Measurements from ENCODE around the gene ZNF30. TPM values are rescaled to one million over a fixed set of nuclear protein-coding genes. Genes with fewer than 3 reads are reported as not detected.
A peak's percentile ranks its signal among the peaks of the same experiment; 100 is the strongest.

Gene ZNF30
- polyA plus RNA-seq, 3 donors, result 0.13 to 1.7 (median 0.29) TPM

GRCh38 chr19:34953092-34953491 is 26.4 kb downstream of the ZNF30 start:
- peaks cover 38 to 68% of the 10 kb centered on the region in 2 donors for H3K9me3 ChIP-seq (replicated peaks in 1 of 2; ENCODE audit: control insufficient read depth in 1 of 2, insufficient read depth in 1 of 2, low read length in 2 of 2)
- peaks cover 8 to 25% of the 10 kb centered on the region in 2 donors for H3K36me3 Mint-ChIP-seq
- H2AFZ ChIP-seq (ENCODE audit: insufficient read depth, low read depth, low read length, poor library complexity, severe bottlenecking), result no peak overlapping the region
- no peaks in the 10 kb centered on the region for H3K4me1 Mint-ChIP-seq
- H3K4me3 Mint-ChIP-seq, result no peak overlapping the region
- H3K4me2 ChIP-seq (replicated peaks; ENCODE audit: extremely low read depth, low read length, poor library complexity, severe bottlenecking), result no peak overlapping the region
- H3K79me2 ChIP-seq (ENCODE audit: insufficient read depth, low read length), result no peaks in the 10 kb centered on the region
- H3K9me3 Mint-ChIP-seq, result peaks cover 39 to 83% (median 76%) of the 10 kb centered on the region in 7 donors
- H3K27ac Mint-ChIP-seq, result no peak overlapping the region
- peaks cover 5 to 17% of the 10 kb centered on the region in 2 donors for H3K36me3 ChIP-seq (replicated peaks in 1 of 2; ENCODE audit: control insufficient read depth in 1 of 2, insufficient read depth in 2 of 2, low read length in 2 of 2)
- H4K20me1 ChIP-seq (ENCODE audit: insufficient read depth, low read length), result no peaks in the 10 kb centered on the region
- H3K4me3 ChIP-seq (replicated peaks in 1 of 3; ENCODE audit: low read depth in 2 of 3, low read length in 3 of 3), result no peak overlapping the region
- no peaks in the 10 kb centered on the region for H3K4me1 ChIP-seq (ENCODE audit: control insufficient read depth in 1 of 2, insufficient read depth in 2 of 2, low read length in 2 of 2)
- H3K9ac ChIP-seq (ENCODE audit: insufficient read depth, low read length, poor library complexity, severe bottlenecking), result no peak overlapping the region
- H3K27ac ChIP-seq (ENCODE audit: low read depth in 1 of 2, low read length in 2 of 2), result no peak overlapping the region
- no peak for DNase-seq
- H3K27me3 Mint-ChIP-seq (ENCODE audit: low read depth in 3 of 3), result peaks cover 0 to 1% (median 1%) of the 10 kb centered on the region in 3 donors
- TF ChIP-seq, protein P1, sequence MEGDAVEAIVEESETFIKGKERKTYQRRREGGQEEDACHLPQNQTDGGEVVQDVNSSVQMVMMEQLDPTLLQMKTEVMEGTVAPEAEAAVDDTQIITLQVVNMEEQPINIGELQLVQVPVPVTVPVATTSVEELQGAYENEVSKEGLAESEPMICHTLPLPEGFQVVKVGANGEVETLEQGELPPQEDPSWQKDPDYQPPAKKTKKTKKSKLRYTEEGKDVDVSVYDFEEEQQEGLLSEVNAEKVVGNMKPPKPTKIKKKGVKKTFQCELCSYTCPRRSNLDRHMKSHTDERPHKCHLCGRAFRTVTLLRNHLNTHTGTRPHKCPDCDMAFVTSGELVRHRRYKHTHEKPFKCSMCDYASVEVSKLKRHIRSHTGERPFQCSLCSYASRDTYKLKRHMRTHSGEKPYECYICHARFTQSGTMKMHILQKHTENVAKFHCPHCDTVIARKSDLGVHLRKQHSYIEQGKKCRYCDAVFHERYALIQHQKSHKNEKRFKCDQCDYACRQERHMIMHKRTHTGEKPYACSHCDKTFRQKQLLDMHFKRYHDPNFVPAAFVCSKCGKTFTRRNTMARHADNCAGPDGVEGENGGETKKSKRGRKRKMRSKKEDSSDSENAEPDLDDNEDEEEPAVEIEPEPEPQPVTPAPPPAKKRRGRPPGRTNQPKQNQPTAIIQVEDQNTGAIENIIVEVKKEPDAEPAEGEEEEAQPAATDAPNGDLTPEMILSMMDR (IDR thresholded peaks at IDR 0.05), result no peak
- no peaks in the 10 kb centered on the region for H3K27me3 ChIP-seq (ENCODE audit: control insufficient read depth in 2 of 2, insufficient read depth in 2 of 2, low read length in 2 of 2)
- intact Hi-C loops (cut with micrococcal nuclease), result no loop called here

GRCh38 chr19:34957830-34958751 is 31.4 kb downstream of the ZNF30 start:
- H3K36me3 Mint-ChIP-seq, result peaks cover 38 to 43% of the 10 kb centered on the region in 2 donors
- H3K4me1 Mint-ChIP-seq, result peaks cover 16% of the 10 kb centered on the region
- Histone ChIP-seq H3K9ac (ENCODE audit: insufficient read depth, low read length, poor library complexity, severe bottlenecking) (no peak overlapping the region), H3K4me2 (replicated peaks; ENCODE audit: extremely low read depth, low read length, poor library complexity, severe bottlenecking) (no peak overlapping the region), H3K9me3 (replicated peaks in 1 of 2; ENCODE audit: control insufficient read depth in 1 of 2, insufficient read depth in 1 of 2, low read length in 2 of 2) (peaks cover 65 to 82% of the 10 kb centered on the region in 2 donors), H3K4me1 (ENCODE audit: control insufficient read depth in 1 of 2, insufficient read depth in 2 of 2, low read length in 2 of 2) (peaks cover 11 to 16% of the 10 kb centered on the region in 2 donors), H3K4me3 (replicated peaks in 1 of 3; ENCODE audit: low read depth in 2 of 3, low read length in 3 of 3) (peak overlapping the region in 1 of 3 experiments; percentile 49), H3K27me3 (ENCODE audit: control insufficient read depth in 2 of 2, insufficient read depth in 2 of 2, low read length in 2 of 2) (no peaks in the 10 kb centered on the region), H3K27ac (ENCODE audit: low read depth in 1 of 2, low read length in 2 of 2) (no peak overlapping the region), H4K20me1 (ENCODE audit: insufficient read depth, low read length) (no peaks in the 10 kb centered on the region), H3K36me3 (replicated peaks in 1 of 2; ENCODE audit: control insufficient read depth in 1 of 2, insufficient read depth in 2 of 2, low read length in 2 of 2) (peaks cover 26 to 51% of the 10 kb centered on the region in 2 donors), H2AFZ (ENCODE audit: insufficient read depth, low read depth, low read length, poor library complexity, severe bottlenecking) (no peak overlapping the region), H3K79me2 (ENCODE audit: insufficient read depth, low read length) (no peaks in the 10 kb centered on the region)
- 97% methylated on average over 10 of the region's 22 CpGs for WGBS (ENCODE audit: insufficient coverage)
- intact Hi-C loops (cut with micrococcal nuclease), result no loop called here
- DNase-seq, result no peak
- H3K4me3 Mint-ChIP-seq, result no peak overlapping the region
- TF ChIP-seq, protein P1 (IDR thresholded peaks at IDR 0.05), result no peak
- no peak overlapping the region for H3K27ac Mint-ChIP-seq
- peaks cover under 1 to 4% (median 2%) of the 10 kb centered on the region in 3 donors for H3K27me3 Mint-ChIP-seq (ENCODE audit: low read depth in 3 of 3)
- H3K9me3 Mint-ChIP-seq, result peaks cover 60 to 88% (median 82%) of the 10 kb centered on the region in 7 donors

Measured in CD14-positive monocyte (primary cell).